Measurements from ENCODE around the gene C5orf22.

- TF ChIP-seq CTCF (IDR thresholded peaks at IDR 0.05; ENCODE audit: low read depth, low read length): no peak
- TF ChIP-seq POLR2A (IDR thresholded peaks at IDR 0.05; ENCODE audit: extremely low read depth, insufficient read length): no peak
- TF ChIP-seq MAX (IDR thresholded peaks at IDR 0.05; ENCODE audit: low read depth, low read length): no peak
Observed at GRCh38 chr5:31537349-31537748, 5.2 kb downstream of the C5orf22 start.
